ENCODE measurements around the gene MAN1A2.

GRCh38 chr1:117499071-117499470 lies 131.8 kb downstream of the MAN1A2 start:
- TF ChIP-seq POLR2A (IDR thresholded peaks at IDR 0.05), result no peak
- no peak for TF ChIP-seq POLR2AphosphoS5 (IDR thresholded peaks at IDR 0.05)
- no peak for TF ChIP-seq CTCF (IDR thresholded peaks at IDR 0.05)
